ENCODE results near the gene ILRUN.
"Not testable (repeated sequence)": the region's sequence is repeated elsewhere in the genome, so short reads cannot be mapped to it uniquely, and the experiment has no call there.

The ILRUN gene

DNA sequence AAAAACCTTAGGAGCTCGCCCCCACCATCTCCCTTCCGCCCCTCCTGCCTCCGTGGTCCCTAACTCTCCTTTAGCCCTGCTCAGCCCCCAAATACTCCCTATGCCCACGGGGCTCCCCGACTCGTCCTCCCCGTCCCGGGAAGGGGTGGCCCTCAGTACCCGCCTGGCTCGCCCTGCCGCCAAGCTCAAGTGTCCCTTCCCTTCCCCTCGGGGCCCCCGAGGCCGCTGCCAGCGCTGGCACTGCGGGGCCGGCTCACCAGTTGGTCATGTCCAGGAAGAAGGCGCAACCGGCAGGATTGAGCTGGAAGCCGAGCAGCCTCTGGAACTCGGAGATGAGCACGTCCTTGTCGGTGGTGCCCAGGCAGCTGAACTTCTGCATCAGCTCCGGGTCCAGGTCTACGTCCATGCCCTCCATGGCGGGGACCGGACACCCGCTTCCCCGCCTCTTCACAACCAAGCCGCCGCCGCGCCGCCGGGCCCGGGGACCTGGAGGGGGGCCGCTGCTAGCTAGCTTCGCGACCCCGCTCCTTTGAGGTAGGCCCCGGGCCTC, 303 bp downstream of the ILRUN start:
- DNase-seq = no peak

- no peak for DNase-seq
Observed at GRCh38 chr6:34695729-34696188, 808 bp downstream of the ILRUN start.

DNA sequence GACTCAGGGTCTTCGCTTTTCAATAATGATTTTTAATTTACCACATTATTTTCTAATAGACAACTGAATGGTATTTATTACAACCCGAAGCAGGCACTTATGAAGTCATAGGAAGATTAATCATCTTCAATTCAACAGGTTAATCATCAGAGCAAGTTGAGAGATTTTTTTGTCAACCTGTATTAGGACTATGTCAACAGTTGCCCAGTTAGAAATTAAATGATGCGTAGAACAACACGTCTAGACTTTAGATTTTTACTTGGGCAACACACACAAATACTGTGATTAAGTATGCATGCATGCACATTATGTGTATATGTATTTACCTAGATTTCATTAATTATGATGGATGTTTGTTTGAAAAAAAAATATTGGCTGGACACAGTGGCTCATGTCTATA, 4.3 kb downstream of the ILRUN start:
- no peak for DNase-seq

- no peak for DNase-seq
Observed at GRCh38 chr6:34689742-34690141, 6.8 kb downstream of the ILRUN start.

GRCh38 chr6:34688956-34689355, 7.6 kb downstream of the ILRUN start:
- no peak for DNase-seq

- no peak for DNase-seq
Observed at GRCh38 chr6:34684919-34685318, 11.6 kb downstream of the ILRUN start.

DNA sequence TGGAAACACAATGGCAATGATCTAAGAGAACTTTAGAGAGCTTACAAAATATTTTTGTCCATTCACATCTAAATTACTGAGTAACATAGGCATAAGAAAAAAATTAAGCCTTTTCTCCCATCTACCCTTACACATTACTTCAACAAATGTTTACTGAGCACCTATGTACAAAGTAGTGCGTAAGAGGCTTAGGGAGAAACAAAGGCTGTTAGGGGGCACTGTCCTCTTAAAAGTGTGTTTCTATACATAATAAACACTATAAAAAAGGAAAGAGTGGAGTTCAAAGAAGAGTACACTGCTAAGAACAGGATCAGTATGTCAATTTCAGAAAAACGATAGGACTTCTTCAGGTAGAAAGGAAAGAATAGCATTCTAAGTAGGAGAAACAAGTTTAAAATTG, 12.2 kb downstream of the ILRUN start:
- DNase-seq = no peak

DNA sequence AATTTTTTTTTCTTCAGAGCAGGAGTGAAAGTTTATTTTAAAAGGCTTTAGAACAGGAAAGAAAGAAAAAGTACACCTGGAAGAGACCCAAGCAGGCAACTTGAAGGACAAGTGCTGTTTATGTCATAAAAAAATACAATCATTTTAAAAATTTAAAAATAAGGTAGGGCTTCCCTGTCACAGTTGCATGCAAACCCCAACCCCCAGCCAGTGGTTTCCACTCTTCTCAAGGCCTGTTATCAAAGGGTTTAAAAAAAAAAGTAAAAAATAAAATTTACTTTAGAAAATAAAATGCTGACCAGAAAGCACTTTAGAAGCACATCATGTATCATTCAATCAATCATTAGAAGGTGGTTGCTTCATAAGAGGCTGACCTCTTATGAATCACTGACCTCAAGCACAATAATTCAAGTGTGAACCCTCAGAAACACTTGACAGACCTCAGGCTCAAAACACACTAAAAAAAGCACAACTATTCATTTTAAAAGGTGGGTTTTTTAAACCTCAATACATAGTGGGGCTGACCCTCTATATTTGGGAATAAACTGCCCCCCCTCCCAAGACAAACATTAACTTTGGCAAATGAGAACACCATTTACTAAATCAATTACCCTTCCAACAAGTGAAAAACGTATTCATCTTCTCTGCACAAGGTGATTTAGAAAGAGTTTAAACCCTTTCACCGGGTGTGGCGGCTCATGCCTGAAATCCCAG, 15.6 kb downstream of the ILRUN start:
- DNase-seq = no peak

- not testable (repeated sequence) for DNase-seq
Observed at GRCh38 chr6:34680313-34680712, 16.3 kb downstream of the ILRUN start.

DNA sequence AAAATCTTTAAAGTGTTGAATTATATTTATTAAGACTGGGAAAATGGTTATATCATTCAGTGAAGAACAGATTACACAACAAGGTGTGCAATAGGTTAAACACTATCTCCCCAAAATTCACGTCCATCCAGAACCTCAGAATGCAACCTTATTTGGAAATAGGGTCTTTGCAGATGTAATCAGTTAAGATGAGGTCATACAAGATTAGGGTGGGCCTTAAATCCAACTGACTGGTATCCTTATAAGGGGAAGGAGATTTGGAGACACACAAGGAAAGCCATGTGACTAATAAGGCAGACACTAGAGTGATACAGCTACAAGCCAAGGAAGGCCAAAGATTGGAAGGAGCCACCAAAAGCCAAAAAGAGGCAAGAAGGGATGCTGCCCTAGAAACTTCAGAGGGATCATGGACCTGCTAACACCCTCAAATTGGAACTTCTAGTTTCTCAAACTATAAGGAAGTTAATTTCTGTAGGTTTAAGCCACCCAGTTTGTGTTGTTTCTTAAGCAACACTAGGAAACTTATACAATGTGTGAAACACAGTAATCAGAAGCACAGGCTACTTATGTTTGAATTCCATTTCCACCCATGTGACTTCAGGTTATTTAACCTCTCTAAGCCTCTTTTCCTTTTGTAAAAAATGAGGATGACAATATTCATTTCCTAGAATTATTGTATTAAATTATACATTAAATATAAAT, 16.9 kb downstream of the ILRUN start:
- DNase-seq = no peak

- no peak for DNase-seq
Observed at GRCh38 chr6:34676140-34676539, 20.4 kb downstream of the ILRUN start.

- not testable (repeated sequence) for DNase-seq
Observed at GRCh38 chr6:34674930-34675329, 21.6 kb downstream of the ILRUN start.

DNA sequence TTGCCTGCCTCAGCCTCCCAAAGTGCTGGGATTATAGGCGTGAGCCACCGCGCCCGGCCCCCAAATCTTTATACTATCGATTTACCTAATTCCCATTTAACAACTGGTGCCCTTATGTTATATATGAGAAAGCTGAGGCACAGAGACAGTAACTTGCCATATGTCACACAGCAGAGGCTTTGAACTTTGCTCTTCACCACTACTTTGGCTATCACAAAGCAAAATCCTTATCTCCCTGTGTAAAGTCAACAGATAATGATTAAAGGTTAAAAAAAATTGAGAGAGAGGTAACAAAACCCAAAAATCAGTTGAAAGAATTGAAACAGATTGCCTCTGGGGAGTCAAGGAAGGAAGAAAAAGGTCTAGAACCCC, 22.3 kb downstream of the ILRUN start:
- no peak for DNase-seq

GRCh38 chr6:34673064-34673463, 23.5 kb downstream of the ILRUN start:
- DNase-seq = no peak

DNA sequence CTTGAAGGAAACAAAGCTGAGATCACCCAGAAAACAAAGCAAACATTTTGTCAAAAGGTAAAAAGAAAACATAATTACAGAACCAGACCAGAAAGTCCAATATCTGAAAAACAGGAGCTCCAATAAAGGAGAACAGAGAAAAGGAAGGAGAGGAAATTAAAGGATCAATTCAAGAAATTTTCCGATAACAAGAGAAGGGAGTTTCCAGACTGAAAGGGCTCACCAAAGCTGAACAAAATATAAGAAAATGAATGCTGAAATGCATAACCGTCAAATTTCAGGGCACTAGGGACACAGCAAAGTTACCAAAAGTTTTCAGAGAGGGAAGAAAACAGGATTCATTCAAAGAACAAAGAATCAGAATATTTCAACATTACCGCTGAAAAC, 23.9 kb downstream of the ILRUN start:
- DNase-seq = no peak

GRCh38 chr6:34671801-34672656, 24.5 kb downstream of the ILRUN start:
- DNase-seq = no peak

GRCh38 chr6:34671367-34671766, 25.2 kb downstream of the ILRUN start:
- no peak for DNase-seq

DNA sequence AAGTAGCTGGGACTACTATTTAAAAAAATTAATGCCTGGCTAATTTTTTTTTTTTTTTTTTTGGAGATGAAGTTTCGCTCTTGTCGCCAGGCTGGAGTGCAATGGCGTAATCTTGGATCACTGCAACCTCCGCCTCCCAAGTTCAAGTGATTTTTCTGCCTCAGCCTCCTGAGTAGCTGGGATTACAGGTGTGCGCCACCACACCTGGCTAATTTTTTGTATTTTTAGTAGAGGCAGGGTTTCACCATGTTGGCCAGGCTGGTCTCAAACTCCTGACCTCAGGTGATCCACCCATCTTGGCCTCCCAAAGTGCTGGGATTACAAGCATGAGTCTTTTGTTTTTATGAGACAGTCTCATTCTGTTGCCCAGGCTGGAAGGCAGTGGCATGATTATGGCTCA, 27.8 kb downstream of the ILRUN start:
- DNase-seq = not testable (repeated sequence)

GRCh38 chr6:34667481-34668238, 28.9 kb downstream of the ILRUN start:
- no peak for DNase-seq

DNA sequence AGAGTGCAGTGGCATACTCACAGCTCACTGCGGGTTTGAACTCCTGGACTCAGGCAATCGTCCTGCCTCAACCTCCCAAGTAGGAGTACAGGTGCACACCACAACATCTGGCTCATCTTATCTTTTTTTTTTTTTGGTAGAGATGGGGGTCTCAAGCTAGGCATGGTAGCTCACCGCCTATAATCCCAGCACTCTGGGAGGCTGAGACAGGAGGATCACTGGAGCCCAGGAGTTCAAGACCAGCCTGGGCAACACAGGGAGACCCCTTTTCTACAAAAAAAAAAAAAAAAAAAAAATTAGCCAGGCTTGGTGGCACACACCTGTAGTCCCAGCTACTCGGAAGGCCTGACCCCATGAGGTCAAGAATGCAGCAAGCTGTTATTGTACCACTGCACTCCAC, 31.5 kb downstream of the ILRUN start:
- DNase-seq = no peak

DNA sequence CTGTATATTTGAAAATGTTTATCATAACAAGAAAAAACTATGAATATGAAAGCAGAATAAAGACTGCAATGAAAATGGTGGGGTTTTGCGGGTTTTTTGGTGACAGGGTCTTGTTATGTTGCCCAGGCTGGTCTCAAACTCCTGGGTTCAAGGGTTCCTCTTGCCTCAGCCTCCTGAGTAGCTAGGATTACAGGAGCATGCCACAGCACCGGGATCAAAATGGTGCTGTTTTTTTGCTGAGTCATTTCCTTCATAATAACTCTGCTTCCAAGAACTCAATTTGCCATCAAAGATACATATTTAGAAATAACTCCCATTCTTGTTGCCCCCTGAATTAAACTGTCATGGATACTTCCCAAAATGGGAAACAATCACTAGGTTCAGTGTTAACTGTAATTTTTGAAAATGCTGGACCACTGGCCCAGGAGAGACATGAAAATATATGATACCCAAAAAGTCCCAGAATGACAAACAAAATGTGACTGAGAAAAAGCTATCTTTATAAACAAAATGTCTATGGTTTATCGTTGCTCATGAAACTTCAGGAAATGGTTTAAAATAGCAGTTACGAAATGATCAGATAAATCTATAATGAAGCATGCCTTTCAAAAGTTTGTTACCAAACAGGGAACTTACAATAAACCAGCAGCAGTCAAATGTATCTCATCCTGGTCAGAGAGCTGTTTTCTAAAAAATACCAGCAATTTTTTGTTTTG, 32.2 kb downstream of the ILRUN start:
- DNase-seq = no peak

DNA sequence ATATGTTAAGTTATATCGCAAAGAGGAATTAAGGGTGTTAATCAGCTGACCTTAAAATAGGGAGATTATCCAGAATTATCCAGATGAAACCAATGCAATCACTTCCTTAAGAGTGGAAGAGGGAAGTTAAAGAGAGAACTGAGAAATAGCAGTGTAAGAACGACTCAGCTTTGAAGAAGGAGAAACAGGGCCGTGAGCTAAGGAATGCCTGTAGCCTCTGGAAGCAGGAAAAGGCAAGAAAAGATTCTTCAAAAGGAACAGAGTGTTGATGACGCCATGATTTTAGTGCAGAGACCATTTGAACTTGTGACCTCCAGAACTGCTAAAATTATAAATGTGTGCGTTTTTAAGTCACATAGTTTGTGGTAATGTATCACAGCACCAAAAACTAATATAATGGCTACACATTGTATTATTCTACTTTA, 32.7 kb downstream of the ILRUN start:
- no peak for DNase-seq
